ENCODE results near the gene NAT16. TPM values are rescaled to one million over a fixed set of nuclear protein-coding genes. Genes with fewer than 3 reads are reported as not detected.

The NAT16 gene
- total and polyA plus RNA-seq, 9 of the 15 experiments (the other 6 are each of a cell fraction or from before 2014, with no cell fraction given): 0.04 TPM; not detected in 8

- TF ChIP-seq ESRRB (CRISPR knock-in tag; IDR thresholded peaks at IDR 0.05; ENCODE audit: borderline replicate concordance) (no peak), ZMIZ1 (IDR thresholded peaks at IDR 0.05; ENCODE audit: low read depth in 2 of 2, low read length in 2 of 2) (no peak), ZNF717 (CRISPR knock-in tag; IDR thresholded peaks at IDR 0.05) (no peak), ZNF449 (CRISPR knock-in tag; IDR thresholded peaks at IDR 0.05) (no peak), BCLAF1 (IDR thresholded peaks at IDR 0.05; ENCODE audit: borderline replicate concordance in 1 of 2, control insufficient read depth in 1 of 2, low read depth in 2 of 2, low read length in 1 of 2) (no peak), MAX (CRISPR knock-in tag; IDR thresholded peaks at IDR 0.05) (peak; percentile 62), E2F6 (IDR thresholded peaks at IDR 0.05; ENCODE audit: borderline replicate concordance in 1 of 2, extremely low read depth in 1 of 2, insufficient read depth in 1 of 2, insufficient read length in 1 of 2, low read depth in 1 of 2, low read length in 1 of 2, poor library complexity in 1 of 2, severe bottlenecking in 1 of 2) (peak in 1 of 2 experiments; percentile 87), MTA3 (IDR thresholded peaks at IDR 0.05; ENCODE audit: borderline replicate concordance) (no peak), EHMT2 (IDR thresholded peaks at IDR 0.05) (peak; percentile 75), ESRRA (IDR thresholded peaks at IDR 0.05; ENCODE audit: borderline replicate concordance, low read depth) (no peak), RBM15 (IDR thresholded peaks at IDR 0.05; ENCODE audit: insufficient read depth, low read length) (no peak), CHD4 (IDR thresholded peaks at IDR 0.05; ENCODE audit: insufficient read depth, insufficient replicate concordance, low read depth, low read length, poor library complexity, severe bottlenecking) (no peak), ZNF121 (CRISPR knock-in tag; conservative IDR thresholded peaks at IDR 0.05) (no peak), SRSF9 (IDR thresholded peaks at IDR 0.05; ENCODE audit: borderline replicate concordance, low read depth, low read length) (no peak), POLR3G (IDR thresholded peaks at IDR 0.05; ENCODE audit: extremely low read depth, insufficient read length, insufficient replicate concordance) (no peak), POLR2B (IDR thresholded peaks at IDR 0.05; ENCODE audit: low read depth, partially characterized antibody) (no peak)
These were observed 16.6 kb downstream of the NAT16 start (continued) for GRCh38 chr7:101163279-101164070.
